GM21723 (cell line): ENCODE data around the gene OAF.

Experiments
- ATAC-seq: cut with Tn5 transposase; IDR thresholded peaks from one replicate; pipeline ENCODE4 v1.9.1; 2021; ENCODE audit warnings: mild to moderate bottlenecking, moderate library complexity; ENCODE audit not compliant: unreplicated experiment

OAF gene

GRCh38 chr11:120183701-120184141 lies 27.1 kb upstream of the OAF start:
- no peak for ATAC-seq

DNA sequence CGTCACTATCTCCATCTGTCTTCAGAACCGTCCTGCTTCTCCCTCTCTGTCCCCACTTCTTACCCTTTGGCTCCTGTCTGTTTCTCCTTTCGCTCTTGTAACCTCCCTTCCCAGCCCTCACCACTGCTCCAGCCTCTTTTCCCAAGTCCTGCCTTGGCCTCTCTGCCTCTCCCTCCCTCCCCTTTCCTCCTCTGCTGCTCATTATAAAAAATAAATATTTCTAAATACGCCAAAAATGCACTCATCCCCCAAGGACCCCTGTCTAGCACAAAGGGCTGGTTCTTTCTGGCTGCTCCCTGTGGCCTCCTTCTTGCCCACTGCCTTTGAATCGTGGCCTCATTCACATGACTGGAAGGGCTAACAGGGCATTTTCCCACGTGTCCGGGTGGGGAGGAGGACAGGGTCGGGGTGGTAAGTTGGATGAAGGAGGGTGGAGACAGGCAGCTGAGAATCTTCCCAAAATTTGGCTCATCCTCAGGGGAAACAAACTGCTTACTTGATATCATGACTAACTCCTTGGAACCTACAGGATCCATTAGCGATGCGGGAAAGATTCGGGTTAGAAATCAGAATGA lies 26.4 kb upstream of the OAF start:
- no peak for ATAC-seq

DNA sequence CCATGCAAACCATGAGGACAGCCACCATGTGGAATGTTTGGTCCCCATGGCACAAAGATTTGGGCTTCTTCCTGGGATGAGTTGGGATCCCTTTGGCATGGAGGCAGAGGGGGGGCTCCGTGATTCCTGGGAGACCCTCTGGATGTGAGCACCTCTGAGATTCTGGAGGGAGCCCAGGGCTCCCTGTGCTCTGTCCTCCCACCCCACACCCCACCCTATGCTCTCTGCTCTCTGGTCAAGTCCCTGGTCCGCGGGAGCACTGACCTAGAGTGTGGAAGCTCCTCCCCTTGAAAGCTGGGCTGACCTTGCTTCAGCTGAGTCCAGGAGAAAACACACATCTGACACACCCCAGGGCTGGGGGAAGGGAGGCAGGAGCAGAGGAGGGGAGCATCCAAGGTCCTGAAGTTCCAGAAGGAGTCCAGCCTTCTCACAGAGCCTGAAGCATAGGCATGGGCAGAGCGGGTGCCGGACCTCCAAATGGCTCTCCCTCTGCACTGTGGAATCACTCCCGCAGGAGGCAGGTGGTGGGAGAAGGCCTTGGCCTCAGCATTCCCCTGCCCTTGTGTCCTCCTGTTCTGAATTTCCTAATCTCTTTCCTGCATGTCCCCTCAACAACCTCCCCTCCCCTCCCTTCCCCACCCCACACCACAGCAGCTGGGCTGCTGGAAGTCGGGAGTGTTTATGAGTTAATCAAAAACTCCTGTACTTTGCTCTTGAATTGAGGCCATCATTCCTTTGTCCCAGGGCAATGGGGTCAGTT lies 25.7 kb upstream of the OAF start:
- ATAC-seq = no peak

DNA sequence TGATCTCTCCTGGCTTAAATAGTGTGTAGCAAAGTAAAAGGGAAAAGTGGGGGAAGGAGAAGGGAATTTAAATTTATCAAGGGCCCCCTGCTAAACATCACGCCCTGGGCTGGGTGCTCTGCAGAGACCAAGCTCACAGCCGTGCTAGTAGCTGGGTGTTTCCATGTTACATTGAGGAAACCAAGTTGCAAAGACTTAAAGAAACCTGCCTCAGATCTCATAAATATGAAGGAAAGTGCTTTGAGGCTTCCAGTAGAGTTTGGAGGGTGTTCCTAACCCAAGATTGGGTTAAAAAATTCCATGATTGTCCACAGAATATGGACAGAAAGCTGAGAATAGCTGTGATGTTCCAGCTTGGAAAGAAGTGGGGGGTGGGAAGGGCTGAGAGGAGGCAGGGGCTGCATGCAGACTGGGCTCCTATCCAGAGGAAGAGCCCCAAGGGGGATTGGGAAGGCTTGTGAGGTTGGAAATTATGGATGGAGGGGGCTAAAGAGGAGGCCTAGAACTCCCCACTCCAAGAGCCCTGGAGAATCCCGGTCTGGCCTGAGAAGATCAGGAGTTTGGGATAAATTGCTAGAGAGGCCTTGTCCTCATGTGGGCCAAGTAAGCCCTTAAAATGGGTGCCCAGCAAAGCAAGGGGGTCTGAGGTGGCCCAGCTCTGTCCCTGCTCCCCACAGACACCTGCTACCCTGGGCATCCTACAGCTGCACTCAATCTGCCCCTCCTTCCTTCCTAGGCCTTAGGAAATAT lies 25.0 kb upstream of the OAF start:
- ATAC-seq = no peak

DNA sequence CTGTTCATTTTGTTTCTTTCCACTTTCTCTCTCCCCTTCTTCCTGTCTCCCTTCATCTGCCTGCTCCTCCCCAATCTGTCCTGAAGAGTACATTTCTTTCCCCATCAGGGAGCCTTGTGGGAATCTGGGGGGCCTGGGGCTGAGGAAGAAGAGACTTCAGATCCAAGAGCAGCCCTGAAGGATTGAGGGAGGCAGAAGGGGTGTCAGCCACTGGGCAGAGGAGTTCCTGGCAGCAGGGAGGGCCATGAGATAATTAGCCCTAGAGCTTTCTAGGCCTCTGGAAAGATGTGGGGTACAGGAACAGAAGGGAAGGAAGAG lies 24.4 kb upstream of the OAF start:
- no peak for ATAC-seq

- ATAC-seq = peak; percentile 61
These were observed 23.8 kb upstream of the OAF start for GRCh38 chr11:120186774-120187591.

DNA sequence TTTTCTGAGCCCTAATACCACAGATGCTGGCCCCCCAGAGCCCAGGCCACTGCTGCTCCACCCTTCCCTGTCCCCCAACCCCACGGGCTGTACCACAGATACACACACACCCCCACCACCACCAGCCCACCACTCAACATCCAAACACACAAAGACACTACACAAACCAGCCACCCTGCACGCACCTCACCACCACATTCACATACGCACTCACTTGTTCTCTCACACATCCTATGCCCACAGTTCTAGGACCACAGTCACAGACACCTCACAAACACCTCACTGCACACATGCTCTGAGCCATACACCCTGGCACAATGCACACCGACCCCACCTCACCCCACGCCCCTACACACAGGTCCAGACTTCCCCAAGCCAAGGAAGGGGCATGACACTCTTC lies 22.5 kb upstream of the OAF start:
- ATAC-seq = no peak

GRCh38 chr11:120188811-120189455 lies 21.9 kb upstream of the OAF start:
- no peak for ATAC-seq

DNA sequence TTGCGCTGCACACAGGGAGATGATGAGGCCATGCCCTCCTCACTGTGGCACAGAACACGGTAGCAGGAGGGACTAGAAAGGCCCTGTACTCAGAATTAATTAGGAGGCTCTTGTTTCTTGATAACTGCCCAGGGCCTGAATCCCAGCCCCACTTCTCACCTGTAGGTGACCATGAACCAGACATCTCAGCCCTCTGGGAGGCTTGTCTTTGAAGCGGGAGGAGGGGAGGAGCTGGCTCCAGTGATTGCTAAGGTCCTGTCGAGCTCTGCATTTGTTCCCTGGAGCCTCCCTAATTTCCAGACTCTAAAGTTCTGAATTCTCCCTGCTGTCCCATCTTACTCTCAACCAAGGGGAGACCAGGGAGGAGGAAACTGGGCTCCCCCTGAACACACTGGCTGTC lies 19.8 kb upstream of the OAF start:
- ATAC-seq = no peak

DNA sequence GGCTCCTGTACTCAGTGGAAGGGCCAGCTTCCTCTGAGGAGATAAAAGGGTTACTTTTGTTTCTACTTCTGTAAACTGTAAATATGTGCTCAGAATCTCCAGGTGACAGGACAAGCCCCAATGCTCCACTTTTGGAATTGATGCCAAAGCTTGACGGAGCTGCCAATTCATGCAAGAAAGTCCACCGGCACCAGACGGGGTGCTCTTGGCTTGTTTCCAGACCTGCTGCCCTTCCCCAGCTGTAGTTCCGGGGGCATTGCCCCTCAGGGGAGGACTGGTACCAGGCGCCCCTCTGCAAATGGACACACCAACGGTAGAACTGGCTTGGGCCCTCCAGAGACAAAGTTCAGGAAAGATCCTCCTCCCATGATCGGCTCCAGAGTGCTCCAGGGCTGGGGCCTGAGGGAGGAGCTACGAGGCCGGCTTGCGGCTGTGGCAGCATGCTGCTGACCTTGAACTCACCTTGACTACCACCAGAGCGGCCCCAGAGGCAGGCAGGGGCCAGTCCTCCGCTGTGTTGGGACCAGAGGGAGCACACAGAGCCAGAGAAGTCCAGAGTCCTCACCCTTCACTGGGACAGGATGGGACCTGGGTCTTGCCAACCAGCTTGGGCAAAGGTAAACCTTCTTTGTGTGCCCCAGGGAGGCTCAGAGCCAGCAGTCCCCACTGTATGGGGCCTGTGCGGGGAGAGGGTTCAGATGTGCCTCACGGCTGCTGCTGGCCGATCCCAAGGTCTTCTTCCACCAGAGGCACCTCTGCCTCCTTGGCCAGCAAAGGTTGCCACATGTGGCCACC lies 17.8 kb upstream of the OAF start:
- ATAC-seq = no peak

DNA sequence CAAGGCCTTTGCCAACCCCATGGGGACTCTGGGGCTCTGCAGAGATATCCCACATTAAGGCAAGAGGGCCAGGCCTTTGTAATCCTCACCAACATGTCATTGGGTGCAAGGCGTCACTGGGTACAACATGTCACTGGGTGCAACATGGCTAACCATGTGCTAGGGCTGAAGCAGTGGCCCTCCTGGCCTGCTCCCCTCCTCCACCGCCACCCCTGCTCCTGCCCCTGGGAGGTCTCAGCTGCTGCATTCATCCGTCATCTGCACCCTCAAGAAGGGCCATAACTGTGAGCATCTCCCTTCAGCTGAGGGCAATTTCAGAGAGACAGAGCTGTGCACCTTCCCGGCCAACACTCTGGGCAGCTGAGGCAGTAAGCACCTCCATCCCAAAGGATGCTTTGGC lies 16.7 kb upstream of the OAF start:
- ATAC-seq = no peak

GRCh38 chr11:120195601-120196320 lies 15.1 kb upstream of the OAF start:
- no peak for ATAC-seq

DNA sequence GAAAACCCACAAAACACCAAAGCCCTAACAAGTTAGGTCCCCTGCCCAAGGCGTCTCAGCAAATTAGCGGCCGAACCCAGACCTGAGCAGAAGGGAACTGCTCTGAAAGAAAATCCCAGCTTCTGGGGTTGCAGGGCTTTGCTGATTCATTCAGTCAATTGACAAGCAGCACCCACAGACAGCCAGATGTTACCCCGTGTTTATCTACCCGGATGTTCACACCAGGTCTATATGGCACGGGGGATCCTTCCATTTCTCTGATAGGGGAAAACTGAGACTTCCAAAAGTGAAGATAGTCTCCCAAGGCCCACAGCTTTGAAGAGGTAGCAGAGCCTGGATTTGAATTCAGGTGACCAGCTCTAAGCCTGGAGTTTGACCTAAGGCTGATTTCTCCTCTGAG lies 14.0 kb upstream of the OAF start:
- ATAC-seq = no peak

GRCh38 chr11:120197251-120197891 lies 13.5 kb upstream of the OAF start:
- ATAC-seq = no peak

- ATAC-seq = no peak
These were observed 12.9 kb upstream of the OAF start for GRCh38 chr11:120197977-120198376.

DNA sequence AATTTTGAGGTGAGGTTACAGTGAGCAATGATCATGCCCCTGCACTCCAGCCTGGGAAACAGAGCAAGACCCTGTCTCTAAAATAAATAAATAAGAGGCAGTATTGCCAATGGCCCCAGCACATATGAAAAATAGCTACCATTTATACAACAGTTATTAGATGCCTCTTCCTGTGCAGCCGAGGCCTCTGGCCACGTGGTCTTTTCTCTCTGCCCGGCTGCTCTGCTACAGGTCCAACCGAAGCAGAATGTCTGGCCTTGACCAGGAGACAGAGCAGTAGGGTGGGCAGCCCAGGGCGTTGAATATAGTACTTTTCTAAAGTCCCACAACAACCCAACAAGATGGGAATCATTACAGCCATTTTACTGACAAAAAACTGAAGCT lies 12.4 kb upstream of the OAF start:
- no peak for ATAC-seq

- no peak for ATAC-seq
These were observed 11.9 kb upstream of the OAF start for GRCh38 chr11:120198787-120199469.

- ATAC-seq = no peak
These were observed 11.2 kb upstream of the OAF start for GRCh38 chr11:120199613-120200012.
